Natural killer cell (primary cell): Measurements from ENCODE around the gene CDC5L. TPM values are rescaled to one million over a fixed set of nuclear protein-coding genes. Genes with fewer than 3 reads are reported as not detected.
"Not testable (repeated sequence)": the region's sequence is repeated elsewhere in the genome, so short reads cannot be mapped to it uniquely, and the experiment has no call there.

Experiments used
- ATAC-seq, 3 donors: fragments of 150-1000 bp in 2 of 3; fragments of 200-7000 bp in 1 of 3; cut with Tn5 transposase; 1 replicate in 1 of 3; 2 replicates in 2 of 3; pipeline ENCODE4 v1.10.0; 2021; ENCODE audit warnings: mild to moderate bottlenecking in 2 of 3, moderate library complexity in 2 of 3
- DNase-seq, 2 donors: peaks; one replicate each; pipeline versions ENCODE4 v3.0.0 to v3.0.0-alpha.2; 2013 to 2021; ENCODE audit warnings: mixed read lengths in 1 of 2
- H3K27ac ChIP-seq: one replicate; pipeline ENCODE4 v1.5.1; 2013; ENCODE audit warnings: mild to moderate bottlenecking, low read length
- H3K27me3 ChIP-seq: one replicate; pipeline ENCODE4 v1.6.1; 2013; ENCODE audit warnings: low read length; ENCODE audit not compliant: control insufficient read depth, insufficient read depth
- H3K36me3 ChIP-seq: one replicate; pipeline ENCODE4 v1.6.1; 2013; ENCODE audit warnings: low read length; ENCODE audit not compliant: control insufficient read depth, insufficient read depth
- H3K4me1 ChIP-seq: one replicate; pipeline ENCODE4 v1.6.1; 2013; ENCODE audit warnings: low read length; ENCODE audit not compliant: control insufficient read depth, insufficient read depth
- H3K4me3 ChIP-seq: one replicate; pipeline ENCODE4 v1.5.1; 2013; ENCODE audit warnings: low read length
- H3K9me3 ChIP-seq: one replicate; pipeline ENCODE4 v1.6.1; 2013; ENCODE audit warnings: low read length; ENCODE audit not compliant: control insufficient read depth, insufficient read depth
- H3K27ac Mint-ChIP-seq, 2 donors: one replicate each; pipeline ENCODE4 v1.8.0; 2022; ENCODE audit warnings: mild to moderate bottlenecking in 2 of 2, mixed read lengths in 2 of 2, moderate library complexity in 1 of 2
- H3K27me3 Mint-ChIP-seq, 2 donors: one replicate each; pipeline ENCODE4 v1.8.0; 2022; ENCODE audit warnings: low read depth in 2 of 2, mixed read lengths in 2 of 2
- H3K36me3 Mint-ChIP-seq: one replicate; pipeline ENCODE4 v1.8.0; 2022; ENCODE audit warnings: mixed read lengths
- H3K4me1 Mint-ChIP-seq, 2 donors: one replicate each; pipeline ENCODE4 v1.8.0; 2022; ENCODE audit warnings: mixed read lengths in 2 of 2
- H3K4me3 Mint-ChIP-seq: one replicate; pipeline ENCODE4 v1.8.0; 2022; ENCODE audit warnings: mild to moderate bottlenecking, moderate library complexity, mixed read lengths
- H3K9me3 Mint-ChIP-seq, 2 donors: one replicate each; pipeline ENCODE4 v1.8.0; 2022; ENCODE audit warnings: mixed read lengths in 2 of 2
- WGBS: methylation state at CpG from one replicate; pipeline ENCODE4 v1.1.7; 2013; ENCODE audit warnings: missing lambda C conversion rate; ENCODE audit not compliant: insufficient coverage; 5-methylcytosine and 5-hydroxymethylcytosine counted together
- intact Hi-C: fragments of 100-400 bp; cut with micrococcal nuclease; formaldehyde crosslinking; loops from one replicate; pipeline ENCODE4 v1.14.2; 2022
- total RNA-seq, 4 donors: library from RNA; stranded (reverse); fragments of 120-200 nt in 1 of 4; gene quantifications; one replicate each; pipeline versions ENCODE4 v1.2.3 to v1.2.4, GENCODE V29; 2013 to 2022
- TF ChIP-seq, protein P1 (sequence below): fragments of 200-600 bp; IDR thresholded peaks from one replicate; pipeline ENCODE4 v1.8.0; 2022; ENCODE audit warnings: antibody characterized with exemption

CDC5L gene
- total RNA-seq, 3 donors from 2014 or later (not counting 1 experiment from before 2014, with no cell fraction given): 22.0 to 25.0 (median 24.9) TPM

DNA sequence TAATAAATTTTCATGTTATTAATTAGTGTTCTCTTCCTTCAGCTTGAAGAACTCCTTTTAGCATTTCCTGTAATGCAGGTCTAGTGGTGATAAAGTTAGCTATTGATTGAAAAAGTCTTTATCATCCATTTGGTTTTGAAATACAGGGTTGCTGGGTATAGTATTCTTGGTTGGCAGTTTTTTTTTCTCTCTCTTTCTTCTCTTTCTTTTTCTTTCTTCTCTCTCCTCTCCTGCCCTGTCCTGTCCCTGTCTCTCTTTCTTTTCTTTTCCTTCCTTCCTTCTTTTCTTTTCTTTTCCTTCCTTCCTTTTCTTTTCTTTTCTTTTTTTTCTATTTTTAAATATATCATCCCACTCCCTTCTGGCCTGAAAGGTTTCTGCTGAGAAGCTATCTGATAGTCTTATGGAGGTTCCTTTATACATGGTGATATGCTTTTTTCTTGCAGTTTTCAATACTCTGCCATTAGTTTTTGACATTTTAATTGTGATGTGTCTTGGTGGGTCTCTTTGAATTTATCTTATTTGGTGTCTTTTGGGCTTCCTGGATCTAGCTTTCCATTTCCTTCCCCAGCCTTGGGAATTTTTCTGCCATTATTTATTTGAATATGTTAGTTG, 55.4 kb downstream of the CDC5L start:
- no peak for DNase-seq
- peaks cover 20 to 22% of the 10 kb centered on the region in 2 donors for H3K4me1 Mint-ChIP-seq
- Histone ChIP-seq H3K27ac (no peak overlapping the region), H3K27me3 (no peaks in the 10 kb centered on the region), H3K36me3 (peaks cover 36% of the 10 kb centered on the region), H3K9me3 (peaks cover 4% of the 10 kb centered on the region), H3K4me1 (no peaks in the 10 kb centered on the region), H3K4me3 (no peak overlapping the region)
- peaks cover 10 to 15% of the 10 kb centered on the region in 2 donors for H3K9me3 Mint-ChIP-seq
- intact Hi-C loops: no loop called here
- no peak for ATAC-seq
- H3K27ac Mint-ChIP-seq: no peak overlapping the region
- H3K27me3 Mint-ChIP-seq: no peaks in the 10 kb centered on the region
- no peak overlapping the region for H3K4me3 Mint-ChIP-seq
- H3K36me3 Mint-ChIP-seq: peaks cover 23% of the 10 kb centered on the region
- TF ChIP-seq, protein P1, sequence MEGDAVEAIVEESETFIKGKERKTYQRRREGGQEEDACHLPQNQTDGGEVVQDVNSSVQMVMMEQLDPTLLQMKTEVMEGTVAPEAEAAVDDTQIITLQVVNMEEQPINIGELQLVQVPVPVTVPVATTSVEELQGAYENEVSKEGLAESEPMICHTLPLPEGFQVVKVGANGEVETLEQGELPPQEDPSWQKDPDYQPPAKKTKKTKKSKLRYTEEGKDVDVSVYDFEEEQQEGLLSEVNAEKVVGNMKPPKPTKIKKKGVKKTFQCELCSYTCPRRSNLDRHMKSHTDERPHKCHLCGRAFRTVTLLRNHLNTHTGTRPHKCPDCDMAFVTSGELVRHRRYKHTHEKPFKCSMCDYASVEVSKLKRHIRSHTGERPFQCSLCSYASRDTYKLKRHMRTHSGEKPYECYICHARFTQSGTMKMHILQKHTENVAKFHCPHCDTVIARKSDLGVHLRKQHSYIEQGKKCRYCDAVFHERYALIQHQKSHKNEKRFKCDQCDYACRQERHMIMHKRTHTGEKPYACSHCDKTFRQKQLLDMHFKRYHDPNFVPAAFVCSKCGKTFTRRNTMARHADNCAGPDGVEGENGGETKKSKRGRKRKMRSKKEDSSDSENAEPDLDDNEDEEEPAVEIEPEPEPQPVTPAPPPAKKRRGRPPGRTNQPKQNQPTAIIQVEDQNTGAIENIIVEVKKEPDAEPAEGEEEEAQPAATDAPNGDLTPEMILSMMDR: no peak

GRCh38 chr6:44444853-44445252, 57.3 kb downstream of the CDC5L start:
- ATAC-seq: no peak
- Mint-ChIP-seq H3K4me3 (no peak overlapping the region), H3K9me3 (peaks cover 10 to 15% of the 10 kb centered on the region in 2 donors), H3K27ac (no peak overlapping the region), H3K4me1 (peaks cover 15 to 17% of the 10 kb centered on the region in 2 donors), H3K27me3 (no peaks in the 10 kb centered on the region), H3K36me3 (peaks cover 27% of the 10 kb centered on the region)
- intact Hi-C loops: no loop called here
- Histone ChIP-seq H3K9me3 (peaks cover 4% of the 10 kb centered on the region), H3K27ac (no peak overlapping the region), H3K4me1 (no peaks in the 10 kb centered on the region), H3K27me3 (no peaks in the 10 kb centered on the region), H3K4me3 (no peak overlapping the region), H3K36me3 (peaks cover 38% of the 10 kb centered on the region)
- whole genome bisulfite sequencing: 100% methylated on average over 1 of the region's 1 CpG
- DNase-seq: no peak
- TF ChIP-seq, protein P1: no peak

DNA sequence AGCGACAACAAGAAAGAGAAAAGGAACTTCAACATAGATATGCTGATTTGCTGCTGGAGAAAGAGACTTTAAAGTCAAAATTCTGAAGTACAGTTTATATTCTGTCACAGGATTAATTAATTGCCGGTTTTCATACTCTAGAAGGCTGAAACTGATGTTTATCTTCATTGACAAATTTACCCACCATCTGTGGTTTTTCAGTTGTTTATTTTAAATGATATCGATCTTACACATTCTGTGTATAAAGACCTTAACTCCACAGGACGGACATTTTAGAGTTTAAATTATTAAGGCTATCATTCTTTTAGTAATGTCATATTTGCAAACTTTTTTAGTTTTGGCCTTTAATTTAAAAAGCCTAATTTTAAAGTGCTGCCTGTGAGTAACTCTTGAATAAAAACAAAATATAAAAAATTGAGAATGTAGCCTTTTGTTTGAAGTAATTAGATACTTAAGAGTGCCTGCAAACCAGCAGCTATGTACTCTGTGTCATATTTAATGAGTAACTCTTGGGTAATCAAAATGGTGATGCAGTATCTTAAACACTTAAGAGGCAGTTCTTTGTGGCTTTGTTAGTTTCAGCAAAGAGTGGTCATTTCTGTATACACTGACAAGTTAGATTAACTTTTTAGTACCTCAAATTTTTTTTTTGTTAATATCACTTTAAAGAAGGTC, 59.3 kb downstream of the CDC5L start:
- intact Hi-C loops: no loop called here
- no CpG with 5 or more reads among the region's 4 CpGs for WGBS
- H3K27ac ChIP-seq: no peak overlapping the region
- H3K4me1 ChIP-seq: no peaks in the 10 kb centered on the region
- Mint-ChIP-seq H3K9me3 (peaks cover 10 to 12% of the 10 kb centered on the region in 2 donors), H3K36me3 (peaks cover 27% of the 10 kb centered on the region), H3K4me1 (peaks cover 12 to 15% of the 10 kb centered on the region in 2 donors), H3K27me3 (no peaks in the 10 kb centered on the region), H3K27ac (no peak overlapping the region), H3K4me3 (no peak overlapping the region)
- H3K27me3 ChIP-seq: no peaks in the 10 kb centered on the region
- ATAC-seq (no peak), DNase-seq (no peak)
- TF ChIP-seq, protein P1: no peak
- H3K36me3 ChIP-seq: peaks cover 39% of the 10 kb centered on the region
- no peak overlapping the region for H3K4me3 ChIP-seq
- H3K9me3 ChIP-seq: peaks cover 3% of the 10 kb centered on the region

- peaks cover 13% of the 10 kb centered on the region for H3K36me3 Mint-ChIP-seq
- not testable (repeated sequence) for H3K4me1 ChIP-seq, H3K4me1 Mint-ChIP-seq
Measured at GRCh38 chr6:44449181-44449580, 61.7 kb downstream of the CDC5L start.

More at GRCh38 chr6:44449181-44449580, 61.7 kb downstream of the CDC5L start:
- H3K27me3 Mint-ChIP-seq, ATAC-seq, H3K9me3 ChIP-seq, H3K4me3 Mint-ChIP-seq, intact Hi-C loops, H3K27me3 ChIP-seq, H3K27ac ChIP-seq, H3K9me3 Mint-ChIP-seq, DNase-seq, H3K4me3 ChIP-seq, H3K27ac Mint-ChIP-seq: not testable (repeated sequence)
- 93% methylated on average over 2 of the region's 2 CpGs for WGBS
- peaks cover 39% of the 10 kb centered on the region for H3K36me3 ChIP-seq
